Measurements from ENCODE around the gene AKAP13. TPM values are rescaled to one million over a fixed set of nuclear protein-coding genes. Genes with fewer than 3 reads are reported as not detected.

The AKAP13 gene
- polyA plus RNA-seq, 2 of the 4 experiments (the other 2 are of a cell fraction): 20.4 to 28.8 TPM

DNA sequence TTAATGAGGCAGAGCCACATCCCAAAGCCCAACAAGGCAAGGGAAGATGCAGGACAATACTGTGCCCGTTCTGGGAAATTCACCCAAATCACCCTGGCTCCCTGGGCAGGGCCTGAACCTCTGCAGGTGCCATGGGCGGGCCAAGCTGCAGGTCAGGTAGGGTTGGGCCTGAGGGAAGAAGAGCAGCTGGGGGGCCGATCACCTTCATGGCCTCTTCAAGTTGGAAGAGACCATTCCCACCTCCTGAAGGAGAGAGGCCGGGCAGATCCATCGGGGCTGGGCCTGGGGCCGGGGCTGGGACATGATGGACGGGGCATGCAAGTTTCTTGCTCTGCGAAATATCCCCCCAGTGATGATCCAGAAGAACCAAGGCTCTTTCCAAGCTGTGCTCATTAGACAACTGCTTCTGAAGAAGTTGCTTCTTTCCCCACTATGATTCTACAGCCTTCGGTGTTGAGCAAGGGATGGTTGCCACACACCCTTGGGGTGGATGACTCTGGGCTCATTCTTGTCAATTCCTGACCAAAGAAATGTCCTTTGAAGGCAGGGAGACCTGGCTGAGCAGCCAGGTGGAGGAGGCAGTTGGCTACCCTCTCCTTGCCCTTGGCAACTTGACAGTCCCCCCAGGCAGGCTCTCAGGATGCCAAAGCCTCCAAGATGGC is 376.1 kb downstream of the AKAP13 start (continued):
- TF ChIP-seq, protein P1, sequence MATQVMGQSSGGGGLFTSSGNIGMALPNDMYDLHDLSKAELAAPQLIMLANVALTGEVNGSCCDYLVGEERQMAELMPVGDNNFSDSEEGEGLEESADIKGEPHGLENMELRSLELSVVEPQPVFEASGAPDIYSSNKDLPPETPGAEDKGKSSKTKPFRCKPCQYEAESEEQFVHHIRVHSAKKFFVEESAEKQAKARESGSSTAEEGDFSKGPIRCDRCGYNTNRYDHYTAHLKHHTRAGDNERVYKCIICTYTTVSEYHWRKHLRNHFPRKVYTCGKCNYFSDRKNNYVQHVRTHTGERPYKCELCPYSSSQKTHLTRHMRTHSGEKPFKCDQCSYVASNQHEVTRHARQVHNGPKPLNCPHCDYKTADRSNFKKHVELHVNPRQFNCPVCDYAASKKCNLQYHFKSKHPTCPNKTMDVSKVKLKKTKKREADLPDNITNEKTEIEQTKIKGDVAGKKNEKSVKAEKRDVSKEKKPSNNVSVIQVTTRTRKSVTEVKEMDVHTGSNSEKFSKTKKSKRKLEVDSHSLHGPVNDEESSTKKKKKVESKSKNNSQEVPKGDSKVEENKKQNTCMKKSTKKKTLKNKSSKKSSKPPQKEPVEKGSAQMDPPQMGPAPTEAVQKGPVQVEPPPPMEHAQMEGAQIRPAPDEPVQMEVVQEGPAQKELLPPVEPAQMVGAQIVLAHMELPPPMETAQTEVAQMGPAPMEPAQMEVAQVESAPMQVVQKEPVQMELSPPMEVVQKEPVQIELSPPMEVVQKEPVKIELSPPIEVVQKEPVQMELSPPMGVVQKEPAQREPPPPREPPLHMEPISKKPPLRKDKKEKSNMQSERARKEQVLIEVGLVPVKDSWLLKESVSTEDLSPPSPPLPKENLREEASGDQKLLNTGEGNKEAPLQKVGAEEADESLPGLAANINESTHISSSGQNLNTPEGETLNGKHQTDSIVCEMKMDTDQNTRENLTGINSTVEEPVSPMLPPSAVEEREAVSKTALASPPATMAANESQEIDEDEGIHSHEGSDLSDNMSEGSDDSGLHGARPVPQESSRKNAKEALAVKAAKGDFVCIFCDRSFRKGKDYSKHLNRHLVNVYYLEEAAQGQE (IDR thresholded peaks at IDR 0.05): no peak
- no peak for TF ChIP-seq SMC3 (IDR thresholded peaks at IDR 0.05)
- TF ChIP-seq FOSL2 (IDR thresholded peaks at IDR 0.05): no peak
- TF ChIP-seq FOSL2 (CRISPR knock-in tag; IDR thresholded peaks at IDR 0.05): no peak
- TF ChIP-seq RAD21 (conservative IDR thresholded peaks at IDR 0.05 in 1 of 2, IDR thresholded peaks at IDR 0.05 in 1 of 2): no peak
- TF ChIP-seq, protein P2, sequence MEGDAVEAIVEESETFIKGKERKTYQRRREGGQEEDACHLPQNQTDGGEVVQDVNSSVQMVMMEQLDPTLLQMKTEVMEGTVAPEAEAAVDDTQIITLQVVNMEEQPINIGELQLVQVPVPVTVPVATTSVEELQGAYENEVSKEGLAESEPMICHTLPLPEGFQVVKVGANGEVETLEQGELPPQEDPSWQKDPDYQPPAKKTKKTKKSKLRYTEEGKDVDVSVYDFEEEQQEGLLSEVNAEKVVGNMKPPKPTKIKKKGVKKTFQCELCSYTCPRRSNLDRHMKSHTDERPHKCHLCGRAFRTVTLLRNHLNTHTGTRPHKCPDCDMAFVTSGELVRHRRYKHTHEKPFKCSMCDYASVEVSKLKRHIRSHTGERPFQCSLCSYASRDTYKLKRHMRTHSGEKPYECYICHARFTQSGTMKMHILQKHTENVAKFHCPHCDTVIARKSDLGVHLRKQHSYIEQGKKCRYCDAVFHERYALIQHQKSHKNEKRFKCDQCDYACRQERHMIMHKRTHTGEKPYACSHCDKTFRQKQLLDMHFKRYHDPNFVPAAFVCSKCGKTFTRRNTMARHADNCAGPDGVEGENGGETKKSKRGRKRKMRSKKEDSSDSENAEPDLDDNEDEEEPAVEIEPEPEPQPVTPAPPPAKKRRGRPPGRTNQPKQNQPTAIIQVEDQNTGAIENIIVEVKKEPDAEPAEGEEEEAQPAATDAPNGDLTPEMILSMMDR (IDR thresholded peaks at IDR 0.05): no peak
- no peak for TF ChIP-seq ZFP36 (IDR thresholded peaks at IDR 0.05; ENCODE audit: borderline replicate concordance, partially characterized antibody)
- TF ChIP-seq RCOR1 (IDR thresholded peaks at IDR 0.05; ENCODE audit: low read depth, low read length): no peak
- TF ChIP-seq KDM1A (IDR thresholded peaks at IDR 0.05; ENCODE audit: low read depth): no peak

DNA sequence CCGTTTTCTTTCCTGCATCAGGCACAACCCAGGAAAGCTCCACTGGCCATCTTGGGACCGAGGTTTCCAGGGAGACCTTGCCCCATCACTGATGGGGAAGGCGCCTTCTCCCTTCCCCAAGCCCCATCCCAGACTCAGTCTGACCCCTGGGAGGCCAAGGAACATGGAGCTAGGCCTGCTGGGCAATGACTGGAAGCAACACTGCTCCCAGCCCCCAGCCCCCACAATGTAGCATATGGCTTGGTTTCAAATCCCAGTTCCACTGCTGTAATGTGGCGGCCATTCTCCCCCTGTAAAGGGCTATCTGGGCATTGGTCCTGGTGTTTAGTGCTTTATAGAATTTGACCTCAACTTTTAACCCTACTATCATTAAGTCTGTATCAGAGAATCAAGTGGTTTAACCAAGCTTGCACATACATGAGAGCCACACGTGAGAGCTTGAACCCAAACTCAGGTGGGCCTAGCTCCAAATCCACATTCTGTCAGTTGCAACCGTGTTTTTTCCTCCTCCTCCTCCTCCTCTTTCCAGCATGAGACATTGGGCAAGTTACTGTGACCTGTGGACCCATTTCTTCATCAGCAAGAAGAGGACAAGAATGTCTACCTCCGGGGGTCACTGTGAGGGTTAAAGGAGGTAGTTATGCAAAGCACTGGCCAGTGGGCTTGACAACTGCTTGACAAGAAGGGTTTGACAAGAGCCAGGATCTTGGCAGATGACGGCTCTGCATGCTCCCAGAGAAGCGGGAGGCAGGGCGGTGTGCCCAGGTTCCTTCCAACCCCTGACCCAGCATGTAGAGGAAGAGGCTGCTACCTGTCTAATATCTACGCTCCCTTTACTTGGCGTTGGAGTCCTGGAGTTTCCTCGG is 376.9 kb downstream of the AKAP13 start:
- TF ChIP-seq POLR2A (IDR thresholded peaks at IDR 0.05; ENCODE audit: low read length): no peak
- TF ChIP-seq KDM1A (IDR thresholded peaks at IDR 0.05; ENCODE audit: low read depth): no peak
- no peak for TF ChIP-seq MAZ (IDR thresholded peaks at IDR 0.05; ENCODE audit: borderline replicate concordance, low read depth, low read length)
- TF ChIP-seq, protein P3, sequence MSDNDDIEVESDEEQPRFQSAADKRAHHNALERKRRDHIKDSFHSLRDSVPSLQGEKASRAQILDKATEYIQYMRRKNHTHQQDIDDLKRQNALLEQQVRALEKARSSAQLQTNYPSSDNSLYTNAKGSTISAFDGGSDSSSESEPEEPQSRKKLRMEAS (IDR thresholded peaks at IDR 0.05): no peak
- TF ChIP-seq, protein P2 (IDR thresholded peaks at IDR 0.05): no peak
- no peak for TF ChIP-seq SMC3 (IDR thresholded peaks at IDR 0.05)
- no peak for TF ChIP-seq MAFK (IDR thresholded peaks at IDR 0.05; ENCODE audit: partially characterized antibody)
- TF ChIP-seq, protein P4, sequence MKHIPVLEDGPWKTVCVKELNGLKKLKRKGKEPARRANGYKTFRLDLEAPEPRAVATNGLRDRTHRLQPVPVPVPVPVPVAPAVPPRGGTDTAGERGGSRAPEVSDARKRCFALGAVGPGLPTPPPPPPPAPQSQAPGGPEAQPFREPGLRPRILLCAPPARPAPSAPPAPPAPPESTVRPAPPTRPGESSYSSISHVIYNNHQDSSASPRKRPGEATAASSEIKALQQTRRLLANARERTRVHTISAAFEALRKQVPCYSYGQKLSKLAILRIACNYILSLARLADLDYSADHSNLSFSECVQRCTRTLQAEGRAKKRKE (CRISPR knock-in tag; IDR thresholded peaks at IDR 0.05; ENCODE audit: low read depth): no peak
- TF ChIP-seq NPAS2 (CRISPR knock-in tag; IDR thresholded peaks at IDR 0.05; ENCODE audit: borderline replicate concordance): no peak
- TF ChIP-seq RCOR1 (IDR thresholded peaks at IDR 0.05; ENCODE audit: low read depth, low read length): no peak
- TF ChIP-seq, protein P5, sequence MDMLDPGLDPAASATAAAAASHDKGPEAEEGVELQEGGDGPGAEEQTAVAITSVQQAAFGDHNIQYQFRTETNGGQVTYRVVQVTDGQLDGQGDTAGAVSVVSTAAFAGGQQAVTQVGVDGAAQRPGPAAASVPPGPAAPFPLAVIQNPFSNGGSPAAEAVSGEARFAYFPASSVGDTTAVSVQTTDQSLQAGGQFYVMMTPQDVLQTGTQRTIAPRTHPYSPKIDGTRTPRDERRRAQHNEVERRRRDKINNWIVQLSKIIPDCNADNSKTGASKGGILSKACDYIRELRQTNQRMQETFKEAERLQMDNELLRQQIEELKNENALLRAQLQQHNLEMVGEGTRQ (IDR thresholded peaks at IDR 0.05): no peak
- TF ChIP-seq JUN (IDR thresholded peaks at IDR 0.05): no peak
- TF ChIP-seq FOSB (CRISPR knock-in tag; IDR thresholded peaks at IDR 0.05): no peak
- TF ChIP-seq HEYL (CRISPR knock-in tag; IDR thresholded peaks at IDR 0.05): no peak
- TF ChIP-seq, protein P6, sequence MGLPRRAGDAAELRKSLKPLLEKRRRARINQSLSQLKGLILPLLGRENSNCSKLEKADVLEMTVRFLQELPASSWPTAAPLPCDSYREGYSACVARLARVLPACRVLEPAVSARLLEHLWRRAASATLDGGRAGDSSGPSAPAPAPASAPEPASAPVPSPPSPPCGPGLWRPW (IDR thresholded peaks at IDR 0.05): no peak
- TF ChIP-seq KDM5A (IDR thresholded peaks at IDR 0.05): no peak
- no peak for TF ChIP-seq RARB (CRISPR knock-in tag; IDR thresholded peaks at IDR 0.05)
- TF ChIP-seq, protein P7, sequence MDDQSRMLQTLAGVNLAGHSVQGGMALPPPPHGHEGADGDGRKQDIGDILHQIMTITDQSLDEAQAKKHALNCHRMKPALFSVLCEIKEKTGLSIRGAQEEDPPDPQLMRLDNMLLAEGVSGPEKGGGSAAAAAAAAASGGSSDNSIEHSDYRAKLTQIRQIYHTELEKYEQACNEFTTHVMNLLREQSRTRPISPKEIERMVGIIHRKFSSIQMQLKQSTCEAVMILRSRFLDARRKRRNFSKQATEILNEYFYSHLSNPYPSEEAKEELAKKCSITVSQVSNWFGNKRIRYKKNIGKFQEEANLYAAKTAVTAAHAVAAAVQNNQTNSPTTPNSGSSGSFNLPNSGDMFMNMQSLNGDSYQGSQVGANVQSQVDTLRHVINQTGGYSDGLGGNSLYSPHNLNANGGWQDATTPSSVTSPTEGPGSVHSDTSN (IDR thresholded peaks at IDR 0.05): no peak
- TF ChIP-seq RAD21 (conservative IDR thresholded peaks at IDR 0.05 in 1 of 2, IDR thresholded peaks at IDR 0.05 in 1 of 2): no peak
- TF ChIP-seq NR3C1 (IDR thresholded peaks at IDR 0.05): no peak
- no peaks in the 10 kb centered on the region for H3K9me3 ChIP-seq
- no peaks in the 10 kb centered on the region for H3K4me1 ChIP-seq
- 84% methylated on average over 13 of the region's 13 CpGs for WGBS (ENCODE audit: missing lambda C conversion rate)
- H3K27ac ChIP-seq: no peak overlapping the region
- FAIRE-seq (no peak), ATAC-seq (no peak), DNase-seq (ENCODE audit: low read depth in 1 of 2, low spot score in 1 of 2) (no peak)
- no peak overlapping the region for H3K4me3 ChIP-seq
- POLR2A ChIA-PET: no interaction called here
- no peak overlapping the region for H3K4me2 ChIP-seq
- CTCF ChIA-PET: interaction anchor here (0.5 to 1.2 kb wide), 4 partner anchors 27 to 101 kb away, joined by 3 read pairs; no protein-coding TSS in a partner anchor
